ENCODE measurements around the gene CACNA1E.

CACNA1E gene

DNA sequence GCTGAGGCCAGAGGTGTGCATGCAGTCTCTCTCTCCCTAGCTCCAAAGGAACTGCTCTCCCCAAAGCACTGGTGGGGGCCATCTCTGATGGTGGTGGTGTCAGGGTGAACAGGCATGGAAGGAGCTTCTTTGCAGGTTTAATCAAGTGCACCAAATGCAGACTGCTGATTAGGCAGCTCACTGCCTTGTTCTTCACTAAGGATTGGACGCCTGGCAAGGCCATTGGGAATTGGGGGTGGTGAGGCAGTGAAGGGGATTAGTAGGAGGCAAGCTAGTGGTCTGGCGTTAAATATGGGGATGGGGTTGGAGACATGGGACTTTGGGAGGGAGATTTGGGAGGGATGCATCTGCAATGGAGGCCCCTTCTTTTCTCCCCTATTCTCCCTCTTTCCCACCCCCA, 1.5 kb downstream of the CACNA1E start:
- no peak overlapping the region for H2BK5ac ChIP-seq (ENCODE audit: low read length)
- no peaks in the 10 kb centered on the region for H3K4me1 ChIP-seq (ENCODE audit: control insufficient read depth, low read depth, low read length)
- no peaks in the 10 kb centered on the region for H3K36me3 ChIP-seq (ENCODE audit: control insufficient read depth, insufficient read depth, low read length)
- H3K4me2 ChIP-seq (ENCODE audit: low read length) = no peak overlapping the region
- H2BK120ac ChIP-seq (ENCODE audit: low read depth, low read length) = no peak overlapping the region
- no peaks in the 10 kb centered on the region for H3K79me1 ChIP-seq (ENCODE audit: low read length)
- no peak for DNase-seq
- no CpG with 5 or more reads among the region's 2 CpGs for WGBS (ENCODE audit: extremely low coverage, insufficient coverage, low lambda C conversion rate)
- H4K5ac ChIP-seq (ENCODE audit: low read length) = no peak overlapping the region
- no peak overlapping the region for H3K56ac ChIP-seq (ENCODE audit: low read length)
- no peak overlapping the region for H4K8ac ChIP-seq (ENCODE audit: low read depth, low read length)
- no peak overlapping the region for H3K23ac ChIP-seq (ENCODE audit: low read length)
- no peak overlapping the region for H2AK5ac ChIP-seq (ENCODE audit: low read length)
- H3K9ac ChIP-seq (ENCODE audit: low read length) = no peak overlapping the region
- H3K4ac ChIP-seq (ENCODE audit: low read depth, low read length) = no peak overlapping the region
- H3K27ac ChIP-seq (ENCODE audit: low read depth, low read length) = no peak overlapping the region
- no peak overlapping the region for H3K4me3 ChIP-seq (ENCODE audit: low read length)
- H3K18ac ChIP-seq (ENCODE audit: low read length) = no peak overlapping the region
- peaks cover 46% of the 10 kb centered on the region for H3K27me3 ChIP-seq (ENCODE audit: insufficient read depth, low read length, poor library complexity)
- no peaks in the 10 kb centered on the region for H3K79me2 ChIP-seq (ENCODE audit: control insufficient read depth, insufficient read depth, low read length)
- H2BK15ac ChIP-seq (replicated peaks; ENCODE audit: low read depth) = no peak overlapping the region

DNA sequence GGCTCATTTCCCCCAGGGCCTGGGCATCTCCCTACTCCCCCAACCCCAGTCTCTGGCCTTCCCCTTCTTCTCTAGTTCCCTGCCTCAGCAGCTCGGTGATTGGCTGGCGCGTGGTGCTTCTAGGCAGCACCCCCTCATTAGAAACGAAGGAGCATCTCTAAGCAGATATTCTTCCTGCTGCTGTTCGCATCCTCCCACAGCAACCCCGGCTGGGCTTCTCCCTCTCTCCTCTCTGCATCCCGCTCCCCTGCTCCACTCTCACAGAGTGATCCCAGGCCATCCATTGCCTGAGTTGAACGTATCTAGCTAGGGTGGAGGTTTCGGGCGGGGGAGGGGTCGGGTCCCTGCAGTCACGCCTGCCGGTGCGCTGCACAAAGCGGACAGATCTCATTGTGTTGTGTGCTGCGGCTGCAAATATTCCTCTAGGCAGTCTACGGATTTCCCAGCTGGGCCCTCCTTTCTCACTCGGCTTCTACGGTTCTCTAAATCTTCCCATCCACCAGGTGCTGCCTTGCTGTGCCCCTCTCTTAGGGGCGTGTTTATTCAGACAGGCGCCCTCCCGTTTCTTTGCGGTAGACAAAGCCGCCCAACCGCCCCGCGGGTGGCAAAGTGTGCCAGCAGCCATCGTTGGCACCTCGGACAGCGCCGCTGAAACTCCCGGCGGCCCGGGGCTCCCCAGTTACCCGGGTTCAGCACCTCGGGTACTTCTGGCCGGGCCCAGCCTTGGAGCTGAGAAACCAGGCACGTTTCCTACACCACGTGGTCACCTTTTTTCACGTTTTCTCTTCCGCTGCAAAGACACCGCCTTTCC, 2.2 kb downstream of the CACNA1E start:
- Histone ChIP-seq H3K9ac (ENCODE audit: low read length) (no peak overlapping the region), H3K4me3 (ENCODE audit: low read length) (no peak overlapping the region), H3K56ac (ENCODE audit: low read length) (no peak overlapping the region), H2BK15ac (replicated peaks; ENCODE audit: low read depth) (no peak overlapping the region), H3K23ac (ENCODE audit: low read length) (no peak overlapping the region), H3K36me3 (ENCODE audit: control insufficient read depth, insufficient read depth, low read length) (no peaks in the 10 kb centered on the region), H3K18ac (ENCODE audit: low read length) (no peak overlapping the region), H3K79me1 (ENCODE audit: low read length) (no peaks in the 10 kb centered on the region), H2BK120ac (ENCODE audit: low read depth, low read length) (no peak overlapping the region), H3K4me1 (ENCODE audit: control insufficient read depth, low read depth, low read length) (no peaks in the 10 kb centered on the region), H3K27ac (ENCODE audit: low read depth, low read length) (no peak overlapping the region), H3K4me2 (ENCODE audit: low read length) (no peak overlapping the region), H3K79me2 (ENCODE audit: control insufficient read depth, insufficient read depth, low read length) (no peaks in the 10 kb centered on the region), H4K5ac (ENCODE audit: low read length) (no peak overlapping the region), H3K4ac (ENCODE audit: low read depth, low read length) (no peak overlapping the region), H4K8ac (ENCODE audit: low read depth, low read length) (no peak overlapping the region), H2BK5ac (ENCODE audit: low read length) (no peak overlapping the region), H3K27me3 (ENCODE audit: insufficient read depth, low read length, poor library complexity) (peaks cover 46% of the 10 kb centered on the region), H2AK5ac (ENCODE audit: low read length) (no peak overlapping the region)
- peak; percentile 67 for DNase-seq
- WGBS (ENCODE audit: extremely low coverage, insufficient coverage, low lambda C conversion rate) = no CpG with 5 or more reads among the region's 42 CpGs

DNA sequence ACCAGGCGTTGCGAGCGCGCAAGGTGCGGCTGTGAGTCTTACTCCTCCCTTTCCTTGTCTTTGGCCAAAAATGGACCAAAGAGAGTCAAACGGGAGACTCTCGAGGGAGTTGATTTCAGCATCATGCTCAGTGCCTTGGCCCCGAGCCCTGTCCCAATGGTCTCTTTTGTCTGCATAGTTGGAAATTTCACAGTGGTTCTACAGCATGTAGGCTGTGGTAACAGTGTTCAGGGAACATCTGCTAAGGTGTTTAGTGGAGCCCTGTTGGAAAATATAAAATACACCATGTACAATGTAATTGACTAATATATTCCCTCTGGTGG, 2.7 kb downstream of the CACNA1E start:
- H3K27ac ChIP-seq (ENCODE audit: low read depth, low read length) = no peak overlapping the region
- no peak for DNase-seq
- no peak overlapping the region for H2BK120ac ChIP-seq (ENCODE audit: low read depth, low read length)
- no peaks in the 10 kb centered on the region for H3K79me2 ChIP-seq (ENCODE audit: control insufficient read depth, insufficient read depth, low read length)
- no peak overlapping the region for H2AK5ac ChIP-seq (ENCODE audit: low read length)
- H2BK15ac ChIP-seq (replicated peaks; ENCODE audit: low read depth) = no peak overlapping the region
- no peak overlapping the region for H3K9ac ChIP-seq (ENCODE audit: low read length)
- WGBS (ENCODE audit: extremely low coverage, insufficient coverage, low lambda C conversion rate) = no CpG with 5 or more reads among the region's 8 CpGs
- no peaks in the 10 kb centered on the region for H3K4me1 ChIP-seq (ENCODE audit: control insufficient read depth, low read depth, low read length)
- peaks cover 46% of the 10 kb centered on the region for H3K27me3 ChIP-seq (ENCODE audit: insufficient read depth, low read length, poor library complexity)
- no peak overlapping the region for H3K4me3 ChIP-seq (ENCODE audit: low read length)
- no peak overlapping the region for H4K5ac ChIP-seq (ENCODE audit: low read length)
- no peak overlapping the region for H3K4me2 ChIP-seq (ENCODE audit: low read length)
- no peak overlapping the region for H3K56ac ChIP-seq (ENCODE audit: low read length)
- H4K8ac ChIP-seq (ENCODE audit: low read depth, low read length) = no peak overlapping the region
- H3K36me3 ChIP-seq (ENCODE audit: control insufficient read depth, insufficient read depth, low read length) = no peaks in the 10 kb centered on the region
- H3K18ac ChIP-seq (ENCODE audit: low read length) = no peak overlapping the region
- H3K4ac ChIP-seq (ENCODE audit: low read depth, low read length) = no peak overlapping the region
- no peaks in the 10 kb centered on the region for H3K79me1 ChIP-seq (ENCODE audit: low read length)
- no peak overlapping the region for H3K23ac ChIP-seq (ENCODE audit: low read length)
- H2BK5ac ChIP-seq (ENCODE audit: low read length) = no peak overlapping the region

DNA sequence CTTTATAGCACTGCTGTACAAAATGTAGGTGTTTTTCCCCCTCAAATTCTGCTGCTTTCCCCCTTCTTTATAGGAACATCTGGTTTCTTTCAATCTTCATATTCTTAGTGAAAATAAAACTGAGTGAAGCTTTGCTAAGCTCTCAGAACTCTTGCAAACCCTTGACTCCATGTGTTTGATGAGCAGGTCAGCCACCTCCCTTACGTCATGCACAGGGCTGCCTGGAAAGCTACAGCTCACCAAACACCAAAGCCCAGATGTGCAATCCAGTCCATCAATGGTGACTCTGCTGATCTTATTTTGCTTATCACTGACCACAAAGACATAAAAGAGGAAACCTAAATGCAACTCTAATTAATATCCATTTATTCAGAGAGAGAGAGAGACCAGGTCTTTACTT, 5.5 kb downstream of the CACNA1E start:
- Histone ChIP-seq H3K27ac (ENCODE audit: low read depth, low read length) (no peak overlapping the region), H3K9ac (ENCODE audit: low read length) (no peak overlapping the region), H2BK5ac (ENCODE audit: low read length) (no peak overlapping the region), H4K5ac (ENCODE audit: low read length) (no peak overlapping the region), H3K56ac (ENCODE audit: low read length) (no peak overlapping the region), H2AK5ac (ENCODE audit: low read length) (no peak overlapping the region), H3K79me2 (ENCODE audit: control insufficient read depth, insufficient read depth, low read length) (no peaks in the 10 kb centered on the region), H2BK120ac (ENCODE audit: low read depth, low read length) (no peak overlapping the region), H3K36me3 (ENCODE audit: control insufficient read depth, insufficient read depth, low read length) (no peaks in the 10 kb centered on the region), H3K4me3 (ENCODE audit: low read length) (no peak overlapping the region), H3K4me2 (ENCODE audit: low read length) (no peak overlapping the region), H3K4ac (ENCODE audit: low read depth, low read length) (no peak overlapping the region), H3K27me3 (ENCODE audit: insufficient read depth, low read length, poor library complexity) (peaks cover 27% of the 10 kb centered on the region), H3K23ac (ENCODE audit: low read length) (no peak overlapping the region), H3K4me1 (ENCODE audit: control insufficient read depth, low read depth, low read length) (no peaks in the 10 kb centered on the region), H4K8ac (ENCODE audit: low read depth, low read length) (no peak overlapping the region), H3K79me1 (ENCODE audit: low read length) (no peaks in the 10 kb centered on the region), H2BK15ac (replicated peaks; ENCODE audit: low read depth) (no peak overlapping the region), H3K18ac (ENCODE audit: low read length) (no peak overlapping the region)
- WGBS (ENCODE audit: extremely low coverage, insufficient coverage, low lambda C conversion rate) = no CpG with 5 or more reads among the region's 1 CpG
- no peak for DNase-seq

DNA sequence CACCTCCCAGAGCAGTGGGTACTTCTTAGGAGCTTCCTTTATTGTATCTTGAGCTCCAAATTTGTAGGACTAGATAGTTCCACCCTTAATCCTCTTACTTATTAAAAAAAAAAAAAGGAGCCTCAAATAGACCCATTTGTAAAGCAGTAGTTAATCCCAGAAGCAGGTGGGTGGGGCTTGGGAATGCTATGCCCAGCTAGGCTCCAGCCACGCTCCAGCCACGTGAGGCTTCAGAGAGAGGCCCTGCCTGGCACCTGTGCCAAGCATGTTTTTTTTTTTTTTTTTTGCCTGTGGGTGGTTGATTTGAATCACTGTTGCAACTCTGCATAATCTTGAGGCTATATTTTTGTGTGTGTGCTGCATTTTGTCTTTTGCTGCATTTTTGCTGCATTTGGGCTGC, 7.0 kb downstream of the CACNA1E start:
- H3K36me3 ChIP-seq (ENCODE audit: control insufficient read depth, insufficient read depth, low read length) = no peaks in the 10 kb centered on the region
- no peaks in the 10 kb centered on the region for H3K79me2 ChIP-seq (ENCODE audit: control insufficient read depth, insufficient read depth, low read length)
- peaks cover 13% of the 10 kb centered on the region for H3K27me3 ChIP-seq (ENCODE audit: insufficient read depth, low read length, poor library complexity)
- H2BK5ac ChIP-seq (ENCODE audit: low read length) = no peak overlapping the region
- no peak for DNase-seq
- no peak overlapping the region for H3K27ac ChIP-seq (ENCODE audit: low read depth, low read length)
- H3K4me1 ChIP-seq (ENCODE audit: control insufficient read depth, low read depth, low read length) = no peaks in the 10 kb centered on the region
- no CpG with 5 or more reads among the region's 2 CpGs for WGBS (ENCODE audit: extremely low coverage, insufficient coverage, low lambda C conversion rate)
- H4K5ac ChIP-seq (ENCODE audit: low read length) = no peak overlapping the region
- H3K56ac ChIP-seq (ENCODE audit: low read length) = no peak overlapping the region
- H3K18ac ChIP-seq (ENCODE audit: low read length) = no peak overlapping the region
- no peaks in the 10 kb centered on the region for H3K79me1 ChIP-seq (ENCODE audit: low read length)
- H3K4me2 ChIP-seq (ENCODE audit: low read length) = no peak overlapping the region
- no peak overlapping the region for H3K4me3 ChIP-seq (ENCODE audit: low read length)
- H4K8ac ChIP-seq (ENCODE audit: low read depth, low read length) = no peak overlapping the region
- no peak overlapping the region for H2AK5ac ChIP-seq (ENCODE audit: low read length)
- H3K23ac ChIP-seq (ENCODE audit: low read length) = no peak overlapping the region
- no peak overlapping the region for H2BK15ac ChIP-seq (replicated peaks; ENCODE audit: low read depth)
- H2BK120ac ChIP-seq (ENCODE audit: low read depth, low read length) = no peak overlapping the region
- no peak overlapping the region for H3K9ac ChIP-seq (ENCODE audit: low read length)
- H3K4ac ChIP-seq (ENCODE audit: low read depth, low read length) = no peak overlapping the region
